Measurements from ENCODE around the gene TRIM44. TPM values are rescaled to one million over a fixed set of nuclear protein-coding genes. Genes with fewer than 3 reads are reported as not detected.

TRIM44 gene, protein sequence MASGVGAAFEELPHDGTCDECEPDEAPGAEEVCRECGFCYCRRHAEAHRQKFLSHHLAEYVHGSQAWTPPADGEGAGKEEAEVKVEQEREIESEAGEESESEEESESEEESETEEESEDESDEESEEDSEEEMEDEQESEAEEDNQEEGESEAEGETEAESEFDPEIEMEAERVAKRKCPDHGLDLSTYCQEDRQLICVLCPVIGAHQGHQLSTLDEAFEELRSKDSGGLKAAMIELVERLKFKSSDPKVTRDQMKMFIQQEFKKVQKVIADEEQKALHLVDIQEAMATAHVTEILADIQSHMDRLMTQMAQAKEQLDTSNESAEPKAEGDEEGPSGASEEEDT
- total RNA-seq (2014; rRNA removed; shearing (Covaris generic)): 8.3 and 38.1 TPM in 2 replicates

DNA sequence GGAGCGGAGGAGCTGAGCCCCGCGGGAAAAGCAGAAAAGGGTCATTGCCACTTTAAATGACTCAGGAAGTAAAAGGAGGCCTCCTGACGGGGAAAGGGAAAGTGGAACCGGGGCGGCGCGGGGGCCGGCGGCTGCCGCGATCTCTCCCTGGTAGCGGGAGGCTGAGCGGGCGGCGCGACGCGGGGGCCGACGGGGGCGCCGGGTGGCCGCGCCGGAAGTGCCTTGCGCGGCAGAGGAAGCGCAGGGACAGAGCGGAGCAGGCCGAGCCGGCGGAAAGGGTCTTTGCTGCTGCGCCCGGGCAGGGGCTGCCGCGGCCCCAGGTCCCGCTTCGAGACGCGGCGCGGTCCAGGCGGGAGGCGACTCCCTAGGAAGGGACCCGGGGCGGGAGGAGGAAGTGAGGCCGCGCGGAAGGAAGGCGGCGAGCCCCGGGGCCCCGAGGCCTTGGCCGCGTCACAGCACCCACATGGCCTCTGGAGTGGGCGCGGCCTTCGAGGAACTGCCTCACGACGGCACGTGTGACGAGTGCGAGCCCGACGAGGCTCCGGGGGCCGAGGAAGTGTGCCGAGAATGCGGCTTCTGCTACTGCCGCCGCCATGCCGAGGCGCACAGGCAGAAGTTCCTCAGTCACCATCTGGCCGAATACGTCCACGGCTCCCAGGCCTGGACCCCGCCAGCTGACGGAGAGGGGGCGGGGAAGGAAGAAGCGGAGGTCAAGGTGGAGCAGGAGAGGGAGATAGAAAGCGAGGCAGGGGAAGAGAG is at the start of gene TRIM44:
Gene TRIM44 (plus strand): TSS at position 127 of the 759 bp plus-strand sequence. CDS start 337 bp downstream, at position 464.
- in situ Hi-C loops (cut with HindIII; ENCODE audit: low sequenced_read_pairs): no loop called here

GRCh38 chr11:35614939-35615569 is 47.5 kb upstream of the TRIM44 start:
- in situ Hi-C loops (cut with HindIII; ENCODE audit: low sequenced_read_pairs): loop anchor here (5.0 kb wide), 1 partner anchor 642 kb away; no protein-coding TSS in a partner anchor
- DNase-seq (ENCODE audit: low spot score): no peak

More for the DNA sequence above, at the start of gene TRIM44:
- peak; percentile 48 for DNase-seq (ENCODE audit: low spot score)

- in situ Hi-C loops (cut with HindIII; ENCODE audit: low sequenced_read_pairs): no loop called here
Observed at GRCh38 chr11:35615921-35616900, 46.4 kb upstream of the TRIM44 start.

GRCh38 chr11:35617316-35617686 is 45.3 kb upstream of the TRIM44 start:
- DNase-seq (ENCODE audit: low spot score): no peak
- in situ Hi-C loops (cut with HindIII; ENCODE audit: low sequenced_read_pairs): no loop called here

More at GRCh38 chr11:35615921-35616900, 46.4 kb upstream of the TRIM44 start:
- DNase-seq (ENCODE audit: low spot score): peak; percentile 80

GRCh38 chr11:35617687-35618496 is 44.7 kb upstream of the TRIM44 start, which contains the start of gene FJX1:
FJX1 (plus strand) TSS chr11:35618460; CDS start chr11:35618637, 177 bp downstream.
- in situ Hi-C loops (cut with HindIII; ENCODE audit: low sequenced_read_pairs): no loop called here

DNA sequence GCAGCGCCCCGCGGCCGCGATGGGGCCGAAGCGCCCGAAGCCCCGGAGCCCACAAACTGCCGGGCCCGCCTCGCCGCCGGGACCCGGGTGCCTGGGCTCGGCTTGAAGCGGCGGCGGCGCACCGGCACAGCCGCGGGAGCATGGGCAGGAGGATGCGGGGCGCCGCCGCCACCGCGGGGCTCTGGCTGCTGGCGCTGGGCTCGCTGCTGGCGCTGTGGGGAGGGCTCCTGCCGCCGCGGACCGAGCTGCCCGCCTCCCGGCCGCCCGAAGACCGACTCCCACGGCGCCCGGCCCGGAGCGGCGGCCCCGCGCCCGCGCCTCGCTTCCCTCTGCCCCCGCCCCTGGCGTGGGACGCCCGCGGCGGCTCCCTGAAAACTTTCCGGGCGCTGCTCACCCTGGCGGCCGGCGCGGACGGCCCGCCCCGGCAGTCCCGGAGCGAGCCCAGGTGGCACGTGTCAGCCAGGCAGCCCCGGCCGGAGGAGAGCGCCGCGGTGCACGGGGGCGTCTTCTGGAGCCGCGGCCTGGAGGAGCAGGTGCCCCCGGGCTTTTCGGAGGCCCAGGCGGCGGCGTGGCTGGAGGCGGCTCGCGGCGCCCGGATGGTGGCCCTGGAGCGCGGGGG is 44.0 kb upstream of the TRIM44 start:
- DNase-seq (ENCODE audit: low spot score): no peak
- in situ Hi-C loops (cut with HindIII; ENCODE audit: low sequenced_read_pairs): no loop called here

More at GRCh38 chr11:35617687-35618496, 44.7 kb upstream of the TRIM44 start, which contains the start of gene FJX1:
- DNase-seq (ENCODE audit: low spot score): peak; percentile 68

GRCh38 chr11:35619116-35619854 is 43.3 kb upstream of the TRIM44 start:
- DNase-seq (ENCODE audit: low spot score): peak; percentile 60
- in situ Hi-C loops (cut with HindIII; ENCODE audit: low sequenced_read_pairs): no loop called here

GRCh38 chr11:35619855-35620640 is 42.5 kb upstream of the TRIM44 start:
- in situ Hi-C loops (cut with HindIII; ENCODE audit: low sequenced_read_pairs): no loop called here
- DNase-seq (ENCODE audit: low spot score): peak; percentile 52

DNA sequence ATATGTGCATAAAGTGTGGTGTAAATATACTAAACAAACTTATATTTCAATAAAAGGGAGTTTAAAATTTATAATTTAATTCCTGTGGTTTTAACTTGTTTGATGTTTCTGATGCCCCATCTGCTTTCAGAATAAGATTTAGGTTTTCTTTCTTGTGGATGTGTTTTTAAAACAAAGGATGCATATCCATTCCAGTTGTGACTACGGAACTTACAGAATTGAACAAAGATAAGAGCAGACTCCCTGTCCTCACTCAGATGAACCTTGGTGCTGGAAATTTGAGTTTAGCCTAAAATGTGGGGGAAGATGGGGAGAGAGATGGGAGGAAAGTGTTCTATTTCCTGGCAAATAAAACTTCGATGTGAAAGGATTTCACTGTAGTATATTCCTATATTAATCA is 41.8 kb upstream of the TRIM44 start:
- in situ Hi-C loops (cut with HindIII; ENCODE audit: low sequenced_read_pairs): no loop called here
- peak; percentile 11 for DNase-seq (ENCODE audit: low spot score)

DNA sequence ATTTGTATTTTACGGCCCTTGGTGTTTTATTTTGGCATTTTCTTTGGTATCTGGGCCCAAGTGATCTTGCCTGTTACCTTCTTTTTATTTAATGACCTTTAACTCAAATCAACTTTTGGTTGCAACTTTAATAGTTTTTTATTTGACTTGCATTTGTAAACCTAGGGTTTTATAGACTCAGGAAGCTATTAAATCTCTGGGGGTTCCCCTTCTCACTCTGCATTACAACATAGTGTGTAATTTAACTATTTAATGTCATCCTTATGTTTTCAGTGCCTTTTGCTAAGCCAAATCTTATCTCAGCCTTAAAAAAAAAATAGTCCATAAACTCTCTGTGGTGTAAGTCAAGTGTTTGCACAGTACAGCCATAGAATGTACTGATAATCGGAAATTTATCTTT is 41.0 kb upstream of the TRIM44 start:
- in situ Hi-C loops (cut with HindIII; ENCODE audit: low sequenced_read_pairs): no loop called here
- DNase-seq (ENCODE audit: low spot score): no peak

- no peak for DNase-seq (ENCODE audit: low spot score)
- in situ Hi-C loops (cut with HindIII; ENCODE audit: low sequenced_read_pairs): no loop called here
Observed at GRCh38 chr11:35622070-35622469, 40.5 kb upstream of the TRIM44 start.

GRCh38 chr11:35623621-35624168 is 38.9 kb upstream of the TRIM44 start:
- DNase-seq (ENCODE audit: low spot score): no peak
- in situ Hi-C loops (cut with HindIII; ENCODE audit: low sequenced_read_pairs): no loop called here

GRCh38 chr11:35624316-35624715 is 38.3 kb upstream of the TRIM44 start:
- DNase-seq (ENCODE audit: low spot score): no peak
- in situ Hi-C loops (cut with HindIII; ENCODE audit: low sequenced_read_pairs): no loop called here

GRCh38 chr11:35624781-35625180 is 37.8 kb upstream of the TRIM44 start:
- in situ Hi-C loops (cut with HindIII; ENCODE audit: low sequenced_read_pairs): no loop called here
- DNase-seq (ENCODE audit: low spot score): no peak

DNA sequence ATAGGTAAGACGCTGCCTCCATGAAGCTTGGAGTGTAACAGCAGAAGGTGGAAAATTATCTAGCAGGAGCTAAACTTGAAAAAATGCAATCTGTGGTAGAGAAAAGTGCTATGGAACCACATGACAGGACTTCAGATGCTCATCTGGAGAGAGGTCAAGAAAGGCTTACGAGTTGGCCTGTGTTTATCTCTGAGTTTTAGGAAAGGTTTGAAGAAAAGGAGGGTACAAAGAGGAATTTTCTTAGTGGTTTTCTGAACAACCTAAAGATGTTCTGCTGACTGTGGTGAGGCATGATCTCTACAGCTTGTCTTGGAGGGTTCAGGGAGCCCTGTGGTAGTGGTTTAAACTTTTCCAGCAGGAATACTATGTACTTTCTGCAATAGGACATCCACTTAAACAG is 36.1 kb upstream of the TRIM44 start:
- in situ Hi-C loops (cut with HindIII; ENCODE audit: low sequenced_read_pairs): no loop called here
- no peak for DNase-seq (ENCODE audit: low spot score)

- in situ Hi-C loops (cut with HindIII; ENCODE audit: low sequenced_read_pairs): no loop called here
- DNase-seq (ENCODE audit: low spot score): no peak
Observed at GRCh38 chr11:35629511-35629910, 33.1 kb upstream of the TRIM44 start.

Data from G401 (cell line).